Right atrium auricular region (tissue), 2 donors: ENCODE data around the gene FRS2. TPM values are rescaled to one million over a fixed set of nuclear protein-coding genes. Genes with fewer than 3 reads are reported as not detected.

ENCODE experiments used
- DNase-seq: peaks from one replicate; pipeline ENCODE4 v3.0.0-alpha.2; 2019; ENCODE audit warnings: low spot score
- H3K27ac ChIP-seq, 2 donors: fragments of 200-600 bp; sonication (generic); 1 replicate in 1 of 2; 2 replicates in 1 of 2; pipeline ENCODE4 v1.5.1; 2016 to 2019
- H3K27me3 ChIP-seq, 2 donors: fragments of 200-600 bp; sonication (generic); one replicate each; pipeline versions ENCODE4 v1.5.1 to v1.6.0; 2017 to 2019
- H3K36me3 ChIP-seq: fragments of 200-600 bp; sonication (generic); one replicate; pipeline ENCODE4 v1.5.1; 2016
- H3K4me1 ChIP-seq, 2 donors: fragments of 200-600 bp; sonication (generic); one replicate each; pipeline versions ENCODE4 v1.5.1 to v1.6.0; 2017 to 2019
- H3K4me3 ChIP-seq, 2 donors: fragments of 200-600 bp; sonication (generic); 1 replicate in 1 of 2; 2 replicates in 1 of 2; pipeline ENCODE4 v1.5.1; 2017 to 2019; ENCODE audit warnings: mild to moderate bottlenecking in 1 of 2, moderate library complexity in 1 of 2
- H3K9me3 ChIP-seq, 2 donors: fragments of 200-600 bp; sonication (generic); one replicate each; pipeline ENCODE4 v1.5.1; 2019
- total RNA-seq, 2 donors: library from RNA; depleted of rRNA; stranded (reverse); fragments of >200 nt; gene quantifications; one replicate each; pipeline ENCODE4 v1.1.0, GENCODE V29; 2016
- TF ChIP-seq, protein P1 (sequence below), 2 donors: fragments of 200-600 bp; sonication (generic); IDR thresholded peaks; one replicate each; pipeline ENCODE4 v1.5.1; 2019; ENCODE audit warnings: antibody characterized with exemption in 2 of 2

The FRS2 gene
- total RNA-seq, 2 donors from 2014 or later: 25.9 to 32.5 TPM

DNA sequence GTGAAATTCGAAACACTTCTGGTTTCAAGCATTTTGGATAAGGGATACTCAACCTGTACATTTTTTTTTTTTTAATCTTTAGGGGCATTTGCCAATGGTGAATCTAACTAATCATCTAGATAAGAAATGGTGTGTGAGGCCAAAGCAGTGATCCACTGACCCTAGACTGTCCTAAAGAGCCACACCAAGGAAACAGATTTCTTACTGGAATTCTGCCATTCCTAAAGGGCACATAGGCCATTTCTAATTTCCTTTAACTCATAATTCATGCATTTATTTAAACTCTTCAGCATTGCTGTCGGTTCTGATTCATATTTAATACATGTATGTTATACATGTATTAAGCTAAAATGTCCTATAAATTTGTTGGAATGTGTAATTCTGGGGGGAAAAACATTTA lies 47.2 kb downstream of the FRS2 start:
- Histone ChIP-seq H3K36me3 (no peaks in the 10 kb centered on the region), H3K27ac (no peak overlapping the region), H3K4me1 (peaks cover 0 to 45% of the 10 kb centered on the region in 2 donors), H3K4me3 (no peak overlapping the region), H3K9me3 (no peaks in the 10 kb centered on the region), H3K27me3 (no peaks in the 10 kb centered on the region)
- DNase-seq: no peak
- TF ChIP-seq, protein P1, sequence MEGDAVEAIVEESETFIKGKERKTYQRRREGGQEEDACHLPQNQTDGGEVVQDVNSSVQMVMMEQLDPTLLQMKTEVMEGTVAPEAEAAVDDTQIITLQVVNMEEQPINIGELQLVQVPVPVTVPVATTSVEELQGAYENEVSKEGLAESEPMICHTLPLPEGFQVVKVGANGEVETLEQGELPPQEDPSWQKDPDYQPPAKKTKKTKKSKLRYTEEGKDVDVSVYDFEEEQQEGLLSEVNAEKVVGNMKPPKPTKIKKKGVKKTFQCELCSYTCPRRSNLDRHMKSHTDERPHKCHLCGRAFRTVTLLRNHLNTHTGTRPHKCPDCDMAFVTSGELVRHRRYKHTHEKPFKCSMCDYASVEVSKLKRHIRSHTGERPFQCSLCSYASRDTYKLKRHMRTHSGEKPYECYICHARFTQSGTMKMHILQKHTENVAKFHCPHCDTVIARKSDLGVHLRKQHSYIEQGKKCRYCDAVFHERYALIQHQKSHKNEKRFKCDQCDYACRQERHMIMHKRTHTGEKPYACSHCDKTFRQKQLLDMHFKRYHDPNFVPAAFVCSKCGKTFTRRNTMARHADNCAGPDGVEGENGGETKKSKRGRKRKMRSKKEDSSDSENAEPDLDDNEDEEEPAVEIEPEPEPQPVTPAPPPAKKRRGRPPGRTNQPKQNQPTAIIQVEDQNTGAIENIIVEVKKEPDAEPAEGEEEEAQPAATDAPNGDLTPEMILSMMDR (IDR thresholded peaks at IDR 0.05): no peak

- Histone ChIP-seq H3K4me1 (peaks cover 0 to 38% of the 10 kb centered on the region in 2 donors), H3K27ac (no peak overlapping the region), H3K27me3 (no peaks in the 10 kb centered on the region), H3K36me3 (no peaks in the 10 kb centered on the region), H3K4me3 (no peak overlapping the region), H3K9me3 (no peaks in the 10 kb centered on the region)
- TF ChIP-seq, protein P1 (IDR thresholded peaks at IDR 0.05): no peak
- DNase-seq: no peak
Observed at GRCh38 chr12:69519871-69520270, 49.7 kb downstream of the FRS2 start.

- Histone ChIP-seq H3K27ac (no peak overlapping the region), H3K36me3 (no peaks in the 10 kb centered on the region), H3K9me3 (no peaks in the 10 kb centered on the region), H3K4me3 (no peak overlapping the region), H3K4me1 (peaks cover 0 to 19% of the 10 kb centered on the region in 2 donors), H3K27me3 (no peaks in the 10 kb centered on the region)
- DNase-seq: no peak
- TF ChIP-seq, protein P1 (IDR thresholded peaks at IDR 0.05): no peak
Observed at GRCh38 chr12:69523433-69524330, 53.5 kb downstream of the FRS2 start.

DNA sequence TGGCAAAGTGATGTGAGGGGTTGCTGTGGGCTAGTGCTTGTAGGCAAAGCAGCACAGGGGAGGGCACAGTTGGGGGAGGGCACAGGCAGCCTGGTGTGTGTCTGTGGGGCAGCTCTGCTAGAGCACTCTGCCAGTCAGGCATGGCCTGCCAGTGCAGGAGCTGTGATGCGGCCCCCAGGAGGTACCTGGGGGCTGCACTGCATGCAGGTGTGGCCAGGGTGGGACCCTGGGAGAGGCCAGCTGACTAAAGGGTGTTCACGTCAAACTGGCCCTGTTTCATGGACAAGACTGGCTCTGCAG lies 54.1 kb downstream of the FRS2 start:
- H3K27ac ChIP-seq: no peak overlapping the region
- no peaks in the 10 kb centered on the region for H3K9me3 ChIP-seq
- DNase-seq: no peak
- H3K4me1 ChIP-seq: peaks cover 0 to 19% of the 10 kb centered on the region in 2 donors
- TF ChIP-seq, protein P1 (IDR thresholded peaks at IDR 0.05): no peak
- H3K36me3 ChIP-seq: no peaks in the 10 kb centered on the region
- H3K27me3 ChIP-seq: no peaks in the 10 kb centered on the region
- no peak overlapping the region for H3K4me3 ChIP-seq

DNA sequence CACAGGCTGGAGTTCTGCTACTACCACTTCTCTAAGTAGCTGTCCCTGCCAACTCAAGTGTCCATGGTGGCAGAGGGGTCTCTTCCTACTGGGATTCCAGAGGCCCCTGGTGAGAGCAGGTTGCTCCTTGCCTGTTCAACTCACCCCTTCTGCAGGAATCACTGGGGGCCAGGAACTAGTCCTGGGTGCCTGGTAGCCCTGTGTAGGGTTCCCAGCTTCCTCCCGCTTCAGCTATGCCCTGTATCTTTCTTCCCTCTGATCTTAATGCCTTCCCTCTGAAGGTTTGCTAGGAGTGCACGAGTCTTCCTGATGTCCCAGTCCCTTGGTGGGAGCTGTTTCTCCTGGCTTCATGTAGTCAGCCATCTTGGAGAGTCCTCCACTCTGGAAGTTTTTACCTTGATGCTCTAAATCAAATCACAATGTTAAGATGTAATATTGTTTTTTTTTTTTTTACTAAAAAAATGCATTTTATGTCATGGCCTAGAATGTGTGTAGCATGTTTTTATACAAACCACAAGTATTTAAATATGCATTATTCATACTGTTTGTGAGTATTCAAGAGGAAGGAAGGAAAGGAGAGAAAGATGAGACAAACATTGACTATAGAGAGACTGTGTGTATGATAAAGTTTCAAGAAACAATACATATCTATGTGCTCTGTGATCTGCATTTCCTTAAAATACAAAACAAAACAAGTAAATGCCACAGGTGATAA lies 54.7 kb downstream of the FRS2 start:
- no peak overlapping the region for H3K27ac ChIP-seq

More for the DNA sequence above, 54.7 kb downstream of the FRS2 start:
- peaks cover 0 to 19% of the 10 kb centered on the region in 2 donors for H3K4me1 ChIP-seq
- no peaks in the 10 kb centered on the region for H3K9me3 ChIP-seq
- TF ChIP-seq, protein P1 (IDR thresholded peaks at IDR 0.05): no peak
- no peaks in the 10 kb centered on the region for H3K27me3 ChIP-seq
- no peak overlapping the region for H3K4me3 ChIP-seq
- no peak for DNase-seq
- no peaks in the 10 kb centered on the region for H3K36me3 ChIP-seq
